Right ventricle myocardium superior (tissue), 1 donor: ENCODE measurements around the gene REXO4. TPM values are rescaled to one million over a fixed set of nuclear protein-coding genes. Genes with fewer than 3 reads are reported as not detected.

Source experiments
- ATAC-seq: fragments of 200-7000 bp; cut with Tn5 transposase; one replicate; pipeline ENCODE4 v1.9.1; 2020; ENCODE audit warnings: mild to moderate bottlenecking; ENCODE audit not compliant: poor library complexity
- DNase-seq: peaks from one replicate; pipeline ENCODE4 v3.0.0-alpha.2; 2020
- intact Hi-C: fragments of 100-400 bp; cut with DNase I; formaldehyde crosslinking; loops from one replicate; pipeline ENCODE4 v1.11.2; 2022
- total RNA-seq: library from RNA; stranded (reverse); fragmentation: NEBNext Ultra II Directional; extraction: Animal tissue kit (Norgen Biotek cat#: 25700); gene quantifications from one replicate; pipeline ENCODE4 v1.2.1, GENCODE V29; 2021
- donor health status: DM: no; HTN: yes; CAD: no; lungs with severe emphysema.

REXO4 gene
- total RNA-seq, 1 donor from 2014 or later = 18.0 TPM

- intact Hi-C loops = no loop called here
- no peak for DNase-seq
- ATAC-seq = no peak
Observed at GRCh38 chr9:133359399-133360175, 58.2 kb downstream of the REXO4 start.

- peak; percentile 29 for DNase-seq
- ATAC-seq = no peak
- intact Hi-C loops = no loop called here
Observed at GRCh38 chr9:133357656-133358055, 60.2 kb downstream of the REXO4 start.

GRCh38 chr9:133356391-133357091 lies 61.3 kb downstream of the REXO4 start, which contains the start of the genes SURF1 and SURF2:
SURF1 (minus strand) TSS chr9:133356487; CDS start chr9:133356453, 34 bp downstream.
SURF2 (plus strand) TSS chr9:133356550; CDS start chr9:133356593, 43 bp downstream.
- intact Hi-C loops = no loop called here
- peak; percentile 94 for ATAC-seq

More at GRCh38 chr9:133356391-133357091, 61.3 kb downstream of the REXO4 start, which contains the start of the genes SURF1 and SURF2:
- peak; percentile 95 for DNase-seq

Other genes with a start within 250 kb of the REXO4 start
- not detected for gene OBP2B, start 208.8 kb downstream of the REXO4 start, total RNA-seq
- 2.4 TPM for gene ABO, start 142.8 kb downstream of the REXO4 start, total RNA-seq
- 11.1 TPM for gene SURF6, start 81.8 kb downstream of the REXO4 start, total RNA-seq
- gene MED22, start 69.9 kb downstream of the REXO4 start, total RNA-seq = 19.2 TPM
- 834 TPM for gene RPL7A, start 69.8 kb downstream of the REXO4 start, total RNA-seq
- 55.4 TPM for gene SURF1, start 61.5 kb downstream of the REXO4 start, total RNA-seq
- gene SURF2, start 61.5 kb downstream of the REXO4 start, total RNA-seq = 14.0 TPM
- gene SURF4, start 42.0 kb downstream of the REXO4 start, total RNA-seq = 58.3 TPM
- 0.27 TPM for gene STKLD1, start 41.6 kb downstream of the REXO4 start, total RNA-seq
- 2.8 TPM for gene ADAMTS13, start 4.4 kb upstream of the REXO4 start, total RNA-seq
- gene CACFD1, start 42.0 kb upstream of the REXO4 start, total RNA-seq = 12.9 TPM
- gene SLC2A6, start 61.1 kb upstream of the REXO4 start, total RNA-seq = 2.9 TPM
- gene MYMK, start 106.9 kb upstream of the REXO4 start, total RNA-seq = not detected
- 8.1 TPM for gene ADAMTSL2, start 116.7 kb upstream of the REXO4 start, total RNA-seq
- gene FAM163B, start 191.4 kb upstream of the REXO4 start, total RNA-seq = not detected
- gene DBH, start 218.4 kb upstream of the REXO4 start, total RNA-seq = not detected